Hepatic stellate cell (primary cell): ENCODE results near the gene XRCC5.

ENCODE experiments used
- DNase-seq: peaks from one replicate; pipeline ENCODE4 v3.0.0; 2011; ENCODE audit warnings: low spot score

Gene XRCC5

GRCh38 chr2:216086207-216086893 lies 22.8 kb upstream of the XRCC5 start:
- no peak for DNase-seq

DNA sequence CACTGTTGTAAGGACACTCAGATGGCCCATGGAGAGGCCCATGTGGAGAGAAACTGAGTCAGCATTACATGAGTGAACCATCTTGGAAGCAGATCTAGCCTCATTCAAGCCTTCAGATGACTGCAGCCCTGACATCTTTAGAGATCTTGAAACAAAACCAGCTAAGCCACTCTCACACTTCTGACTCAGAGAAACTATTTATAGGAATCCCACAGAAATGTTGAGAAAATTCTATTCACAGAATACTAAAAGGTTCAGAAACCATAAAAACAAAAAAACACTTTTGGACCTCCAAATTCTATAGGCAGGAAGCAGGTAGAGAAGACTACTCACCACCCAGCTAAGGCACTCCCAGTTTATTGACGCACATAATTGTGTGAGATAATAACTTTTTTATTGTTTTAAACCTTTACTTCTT lies 18.8 kb upstream of the XRCC5 start:
- DNase-seq, result peak; percentile 43

- DNase-seq, result no peak
Measured at GRCh38 chr2:216092646-216093045, 16.5 kb upstream of the XRCC5 start.

DNA sequence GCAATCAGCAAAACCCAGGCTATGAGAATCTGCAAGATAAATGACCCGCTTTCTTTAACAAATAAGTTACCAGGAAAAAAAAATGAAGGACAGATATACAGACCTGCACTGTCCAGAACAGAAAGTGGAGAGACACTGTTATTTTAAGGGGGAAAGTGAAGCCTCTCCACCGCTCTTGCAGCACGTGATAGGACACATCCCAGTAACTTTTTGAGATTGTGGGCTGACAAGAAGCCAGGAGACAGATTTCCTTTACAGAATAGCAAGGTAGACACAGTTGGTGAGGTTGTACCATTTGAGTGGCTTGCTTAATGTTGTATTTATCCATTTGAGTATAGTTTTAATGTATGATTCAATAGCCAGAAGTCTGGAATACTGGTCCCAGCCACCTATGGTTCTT lies 14.4 kb upstream of the XRCC5 start:
- DNase-seq, result no peak

- no peak for DNase-seq
Measured at GRCh38 chr2:216098421-216099334, 10.5 kb upstream of the XRCC5 start.

DNA sequence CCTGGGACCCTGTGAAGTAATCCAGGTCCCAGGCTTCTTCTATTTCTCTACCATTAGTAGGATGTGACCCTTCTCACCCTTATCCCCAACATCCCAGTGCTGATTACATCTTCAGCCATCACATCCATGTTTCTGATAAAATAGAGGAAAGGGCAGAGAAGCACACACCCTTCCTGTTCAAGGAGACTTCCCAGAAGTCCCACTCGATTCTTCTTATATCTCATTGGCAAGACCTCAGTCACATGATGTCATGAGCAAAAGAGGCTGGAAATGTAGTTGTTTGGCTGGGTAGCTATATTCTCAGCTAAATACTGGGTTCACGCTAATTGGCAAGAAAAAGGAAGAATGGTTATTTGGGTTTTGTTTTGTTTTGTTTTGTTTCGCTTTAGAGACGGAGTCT lies 8.0 kb upstream of the XRCC5 start:
- DNase-seq, result no peak

GRCh38 chr2:216103213-216103612 lies 5.9 kb upstream of the XRCC5 start:
- no peak for DNase-seq

- no peak for DNase-seq
Measured at GRCh38 chr2:216104691-216105090, 4.5 kb upstream of the XRCC5 start.

DNA sequence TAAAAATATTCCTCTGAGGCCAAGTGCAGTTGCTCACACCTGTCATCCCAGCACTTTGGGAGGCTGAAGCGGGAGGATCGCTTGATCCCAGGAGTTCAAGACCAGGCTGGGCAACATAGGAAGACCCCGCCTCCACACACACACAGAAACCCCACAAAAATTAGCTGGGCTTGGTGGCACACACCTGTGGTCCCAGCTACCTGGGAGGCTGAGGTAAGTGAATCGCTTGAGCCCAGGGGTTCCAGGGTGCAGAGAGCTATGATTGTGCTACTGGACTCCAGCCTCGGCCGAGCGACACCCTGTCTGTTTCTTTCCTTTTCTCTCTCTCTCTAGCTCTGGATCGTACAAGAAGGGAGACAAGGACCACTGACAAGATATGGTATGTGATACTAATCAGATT lies 1.8 kb upstream of the XRCC5 start:
- DNase-seq, result no peak

GRCh38 chr2:216107760-216108159 lies 1.4 kb upstream of the XRCC5 start:
- no peak for DNase-seq

DNA sequence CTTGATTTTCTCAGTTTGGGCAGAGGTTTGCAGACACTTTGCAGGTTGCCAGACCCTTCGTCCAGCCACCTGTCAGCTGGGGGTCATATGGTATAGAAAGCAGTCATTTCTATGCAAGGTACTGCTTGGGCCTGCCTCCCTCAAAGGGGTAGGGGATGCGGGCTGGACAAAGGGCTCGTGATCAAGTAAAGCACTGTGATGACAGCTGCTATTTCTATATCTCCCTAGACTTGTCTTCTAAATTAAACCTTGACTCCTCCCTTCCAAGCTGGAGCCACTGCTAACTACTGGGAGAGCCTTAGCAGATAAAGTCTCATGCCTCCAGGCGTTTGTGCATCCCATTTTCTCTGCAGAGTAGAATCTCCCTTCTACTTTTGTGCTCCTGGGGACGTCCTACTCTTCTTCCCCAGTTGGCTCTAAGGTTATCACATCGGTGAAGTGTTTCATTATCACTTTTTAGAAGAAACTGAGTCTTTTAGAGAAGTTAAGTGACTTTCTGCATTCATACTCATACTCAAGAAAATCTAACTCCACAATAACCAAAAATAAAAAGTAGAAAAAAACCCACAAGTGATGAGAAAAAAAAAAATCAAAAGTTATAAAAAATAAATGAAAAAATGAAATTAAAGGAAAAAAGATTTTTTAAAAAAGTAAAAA lies 710 bp upstream of the XRCC5 start:
- no peak for DNase-seq

GRCh38 chr2:216109962-216110614 lies 940 bp downstream of the XRCC5 start:
- no peak for DNase-seq

GRCh38 chr2:216110620-216111019 lies 1.5 kb downstream of the XRCC5 start:
- DNase-seq, result no peak

DNA sequence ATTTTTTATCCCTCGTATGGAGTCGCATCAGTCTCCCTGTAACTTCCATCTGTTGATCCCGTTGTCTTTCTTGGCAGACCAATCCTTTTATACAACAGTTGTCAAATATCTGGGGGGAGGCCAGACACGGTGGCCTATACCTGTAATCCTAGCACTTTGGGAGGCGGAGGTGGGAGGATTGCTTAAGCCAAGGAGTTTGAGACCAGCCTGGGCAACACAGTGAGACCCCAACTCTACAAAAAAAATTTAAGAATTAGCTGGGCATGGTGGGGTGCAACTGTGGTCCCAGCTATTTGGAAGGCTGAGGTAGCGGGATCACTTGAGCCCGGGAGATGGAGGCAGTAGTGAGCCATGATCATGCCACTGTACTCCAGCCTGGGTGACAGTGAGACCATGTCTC lies 2.0 kb downstream of the XRCC5 start:
- no peak for DNase-seq

DNA sequence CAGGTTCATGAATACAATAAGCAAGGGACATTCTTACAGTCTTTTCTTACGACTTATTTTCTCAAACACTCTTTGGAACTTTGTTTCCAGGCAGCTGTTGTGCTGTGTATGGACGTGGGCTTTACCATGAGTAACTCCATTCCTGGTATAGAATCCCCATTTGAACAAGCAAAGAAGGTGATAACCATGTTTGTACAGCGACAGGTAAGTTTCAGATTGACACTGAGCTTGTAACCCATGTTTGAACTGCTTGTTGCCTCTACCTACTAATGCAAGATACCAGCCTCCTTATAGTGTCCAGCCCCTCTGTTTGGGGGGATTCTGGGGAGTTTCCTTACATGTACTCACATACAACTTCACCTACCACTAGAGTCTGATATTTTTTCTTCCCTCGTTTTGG lies 3.8 kb downstream of the XRCC5 start:
- DNase-seq, result no peak

- no peak for DNase-seq
Measured at GRCh38 chr2:216113572-216113971, 4.4 kb downstream of the XRCC5 start.

DNA sequence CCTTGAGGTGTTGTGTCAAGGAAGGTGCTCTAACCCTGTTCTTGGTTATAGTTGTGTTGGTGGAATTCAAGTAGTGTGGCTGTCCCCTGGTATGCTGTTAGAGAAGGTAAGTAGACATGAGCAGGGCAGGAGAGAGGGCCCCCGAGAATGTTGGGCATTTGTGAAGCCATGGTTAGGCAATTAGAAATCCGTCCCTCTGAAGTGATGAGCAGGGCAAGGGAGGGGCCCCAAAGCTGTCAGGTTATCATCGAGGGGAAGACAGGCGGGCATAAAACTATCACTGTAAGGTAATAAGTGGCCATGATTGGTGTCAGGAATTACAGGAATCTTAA lies 5.2 kb downstream of the XRCC5 start:
- DNase-seq, result no peak

DNA sequence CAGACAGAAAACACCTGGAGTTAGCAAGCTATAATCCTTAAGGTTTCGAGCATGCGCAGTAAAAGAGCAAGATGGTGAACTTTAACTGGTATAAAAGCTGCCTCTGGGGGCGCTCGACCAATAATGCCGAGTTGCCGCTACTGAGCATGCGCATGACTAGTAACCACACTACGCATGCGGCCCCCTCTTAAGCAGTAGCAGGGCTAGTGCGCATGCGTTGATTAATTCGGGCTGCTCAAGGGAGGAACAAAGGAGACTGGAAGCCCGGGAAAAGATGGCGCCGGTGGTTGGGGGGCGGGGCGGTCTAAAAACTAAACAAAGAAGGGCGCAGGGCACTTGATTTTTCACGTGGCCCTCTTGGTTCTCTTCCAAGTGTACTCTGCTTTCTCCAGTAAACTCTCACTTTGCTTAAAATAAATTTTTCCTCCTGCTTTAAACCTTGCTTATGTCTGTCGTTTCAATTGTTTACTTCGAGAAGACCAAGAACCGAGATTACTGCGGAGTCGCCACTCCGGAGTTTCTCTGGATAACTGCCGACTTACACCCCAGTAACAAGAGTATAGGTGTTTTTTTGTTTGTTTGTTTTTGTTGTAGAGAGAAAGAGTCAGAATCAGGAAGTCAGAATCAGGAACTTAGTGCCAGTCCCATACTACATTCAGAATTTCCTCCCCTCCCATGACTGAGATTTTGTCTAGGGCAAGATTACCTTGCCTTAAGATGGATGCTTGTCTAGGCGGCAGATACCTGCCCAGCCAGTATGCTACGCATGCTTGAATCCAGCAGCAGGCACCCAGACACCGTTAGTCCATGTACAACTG lies 5.8 kb downstream of the XRCC5 start:
- peak; percentile 96 for DNase-seq

GRCh38 chr2:216116418-216116817 lies 7.3 kb downstream of the XRCC5 start:
- no peak for DNase-seq

- no peak for DNase-seq
Measured at GRCh38 chr2:216117561-216118340, 8.6 kb downstream of the XRCC5 start.

DNA sequence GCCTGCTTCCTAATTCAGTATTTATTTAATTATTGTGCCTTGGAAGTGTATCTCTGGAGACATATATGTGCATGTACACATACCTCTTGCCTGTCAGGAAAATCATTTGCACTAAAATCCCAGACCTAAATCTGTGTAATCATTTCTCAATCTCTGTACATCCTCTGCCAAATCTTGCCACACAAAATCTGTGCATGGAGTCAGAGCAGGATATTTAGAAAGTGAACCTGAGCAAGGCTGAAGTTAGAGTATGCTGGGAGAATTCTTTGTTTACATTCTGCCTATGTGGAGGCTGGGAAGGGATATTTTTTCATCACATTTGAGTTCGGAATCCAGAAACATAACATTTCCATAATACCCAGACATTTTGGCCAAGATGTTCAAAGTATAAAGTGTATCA lies 9.3 kb downstream of the XRCC5 start:
- DNase-seq, result no peak
